ENCODE data around the gene SGTA. TPM values are rescaled to one million over a fixed set of nuclear protein-coding genes. Genes with fewer than 3 reads are reported as not detected.
A peak's percentile ranks its signal among the peaks of the same experiment; 100 is the strongest.

Gene SGTA
- total and polyA plus RNA-seq, 2 of the 13 experiments (the other 11 are each of a cell fraction or from before 2014, with no cell fraction given), result 43.9 to 47.4 TPM

GRCh38 chr19:2782936-2783780 lies at the start of gene SGTA (continued):
- TF ChIP-seq ZNF280D (CRISPR knock-in tag; IDR thresholded peaks at IDR 0.05), result peak; percentile 78; the same call in 1 of the 2 replicates
- TF ChIP-seq, protein P1, sequence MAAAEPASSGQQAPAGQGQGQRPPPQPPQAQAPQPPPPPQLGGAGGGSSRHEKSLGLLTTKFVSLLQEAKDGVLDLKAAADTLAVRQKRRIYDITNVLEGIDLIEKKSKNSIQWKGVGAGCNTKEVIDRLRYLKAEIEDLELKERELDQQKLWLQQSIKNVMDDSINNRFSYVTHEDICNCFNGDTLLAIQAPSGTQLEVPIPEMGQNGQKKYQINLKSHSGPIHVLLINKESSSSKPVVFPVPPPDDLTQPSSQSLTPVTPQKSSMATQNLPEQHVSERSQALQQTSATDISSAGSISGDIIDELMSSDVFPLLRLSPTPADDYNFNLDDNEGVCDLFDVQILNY (CRISPR knock-in tag; conservative IDR thresholded peaks at IDR 0.05), result 0 out of 2 replicates have a peak, but pooled peaks have one; percentile 72
- peak; percentile 95 for TF ChIP-seq ATF7-NPFF (CRISPR knock-in tag; IDR thresholded peaks at IDR 0.05; ENCODE audit: low read depth)
- TF ChIP-seq PTBP1 (IDR thresholded peaks at IDR 0.05; ENCODE audit: low read depth, low read length, poor library complexity, severe bottlenecking), result peak; percentile 30
- TF ChIP-seq ZNF333 (CRISPR knock-in tag; IDR thresholded peaks at IDR 0.05; ENCODE audit: borderline replicate concordance), result no peak
- no peak for TF ChIP-seq SMARCE1 (IDR thresholded peaks at IDR 0.05; ENCODE audit: borderline replicate concordance)
- peak; percentile 65; the same call in 1 of the 2 replicates for TF ChIP-seq ZNF790 (CRISPR knock-in tag; IDR thresholded peaks at IDR 0.05; ENCODE audit: borderline replicate concordance)
- TF ChIP-seq, protein P2, sequence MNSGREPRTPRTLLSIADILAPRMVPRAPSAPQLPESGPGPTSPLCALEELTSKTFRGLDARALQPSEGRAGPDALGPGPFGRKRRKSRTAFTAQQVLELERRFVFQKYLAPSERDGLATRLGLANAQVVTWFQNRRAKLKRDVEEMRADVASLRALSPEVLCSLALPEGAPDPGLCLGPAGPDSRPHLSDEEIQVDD (CRISPR knock-in tag; IDR thresholded peaks at IDR 0.05; ENCODE audit: borderline replicate concordance), result peak; percentile 91; the same call in 1 of the 2 replicates
- TF ChIP-seq PRPF4 (IDR thresholded peaks at IDR 0.05; ENCODE audit: low read depth, low read length, poor library complexity, severe bottlenecking), result no peak
- TF ChIP-seq ZNF557 (CRISPR knock-in tag; IDR thresholded peaks at IDR 0.05), result peak; percentile 98
- TF ChIP-seq, protein P3, sequence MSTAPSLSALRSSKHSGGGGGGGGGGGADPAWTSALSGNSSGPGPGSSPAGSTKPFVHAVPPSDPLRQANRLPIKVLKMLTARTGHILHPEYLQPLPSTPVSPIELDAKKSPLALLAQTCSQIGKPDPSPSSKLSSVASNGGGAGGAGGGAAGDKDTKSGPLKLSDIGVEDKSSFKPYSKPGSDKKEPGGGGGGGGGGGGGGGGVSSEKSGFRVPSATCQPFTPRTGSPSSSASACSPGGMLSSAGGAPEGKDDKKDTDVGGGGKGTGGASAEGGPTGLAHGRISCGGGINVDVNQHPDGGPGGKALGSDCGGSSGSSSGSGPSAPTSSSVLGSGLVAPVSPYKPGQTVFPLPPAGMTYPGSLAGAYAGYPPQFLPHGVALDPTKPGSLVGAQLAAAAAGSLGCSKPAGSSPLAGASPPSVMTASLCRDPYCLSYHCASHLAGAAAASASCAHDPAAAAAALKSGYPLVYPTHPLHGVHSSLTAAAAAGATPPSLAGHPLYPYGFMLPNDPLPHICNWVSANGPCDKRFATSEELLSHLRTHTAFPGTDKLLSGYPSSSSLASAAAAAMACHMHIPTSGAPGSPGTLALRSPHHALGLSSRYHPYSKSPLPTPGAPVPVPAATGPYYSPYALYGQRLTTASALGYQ (CRISPR knock-in tag; IDR thresholded peaks at IDR 0.05), result peak; percentile 73
- no peak for TF ChIP-seq LCORL (IDR thresholded peaks at IDR 0.05)
- TF ChIP-seq LCORL (CRISPR knock-in tag; IDR thresholded peaks at IDR 0.05), result peak; percentile 72; the same call in 1 of the 2 replicates
- peak; percentile 98 for TF ChIP-seq ZNF781 (CRISPR knock-in tag; IDR thresholded peaks at IDR 0.05; ENCODE audit: borderline replicate concordance, not compliant biosample characterization)

Measured in HepG2 (cell line).